Measurements from ENCODE around the gene SRGN. TPM values are rescaled to one million over a fixed set of nuclear protein-coding genes. Genes with fewer than 3 reads are reported as not detected.

The SRGN gene
- total and polyA plus RNA-seq, 2 of the 13 experiments (the other 11 are each of a cell fraction or from before 2014, with no cell fraction given) = 0.09 TPM; not detected in 1

DNA sequence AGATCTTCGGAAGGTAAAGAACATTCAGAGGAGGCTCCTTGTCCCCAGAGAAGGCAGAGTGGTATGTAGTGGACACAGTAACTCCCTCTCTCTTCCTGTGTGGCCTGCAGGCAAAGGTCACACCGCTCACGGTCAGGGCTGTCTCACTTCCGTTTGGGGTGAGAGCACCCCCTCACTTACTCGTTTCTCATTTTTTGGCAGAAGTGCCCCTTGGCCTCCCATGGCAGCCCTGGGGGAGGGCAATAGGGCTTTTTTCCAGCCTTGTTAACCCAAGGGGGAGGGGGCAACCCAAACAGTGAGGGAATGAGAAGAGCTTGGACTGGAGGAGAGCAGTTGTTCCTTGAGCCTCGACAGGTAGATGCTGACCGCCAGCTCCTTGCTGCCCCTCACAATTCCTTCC is 31.8 kb upstream of the SRGN start:
- peak; percentile 76 for ATAC-seq
- BruUV-seq (replicated peaks) = no TSS peak
- H4K20me1 ChIP-seq (ENCODE audit: insufficient read depth, low read length) = no peaks in the 10 kb centered on the region
- H3K4me2 ChIP-seq (ENCODE audit: low read depth, low read length) = peak overlapping the region; percentile 69
- peak; percentile 43 for FAIRE-seq
- peak overlapping the region; percentile 81 for H2AFZ ChIP-seq (ENCODE audit: low read length)
- in situ Hi-C loops (cut with HindIII; ENCODE audit: extremely low pct_ligation_motif_present, low pct_unique_long_range_greater_than_20kb) = no loop called here
- H3K27me3 ChIP-seq (ENCODE audit: control insufficient read depth in 1 of 2, insufficient read depth in 2 of 2, low read length in 2 of 2) = peaks cover 2 to 4% of the 10 kb centered on the region in 2 experiments; a peak in 1 of 5 replicates
- H3K9ac ChIP-seq (ENCODE audit: insufficient read depth, low read depth, low read length) = no peak overlapping the region
- ChIA-PET CTCF (ENCODE audit: low intra/inter-chr PET ratio, low total read pairs) (no interaction called here), POLR2A (no interaction called here)
- no peaks in the 10 kb centered on the region for H3K79me2 ChIP-seq (ENCODE audit: insufficient read depth, low read length)
- intact Hi-C loops (cut with micrococcal nuclease; ENCODE audit: unreplicated experiment) = no loop called here
- no peak for DNase-seq (ENCODE audit: low spot score)
- H3K9me3 ChIP-seq (ENCODE audit: low read length) = no peaks in the 10 kb centered on the region
- H3K27ac ChIP-seq (ENCODE audit: extremely low read length, insufficient read depth, low read length) = no peak overlapping the region
- WGBS (ENCODE audit: low lambda C conversion rate) = 22% methylated on average over 7 of the region's 7 CpGs
- peak overlapping the region; percentile 5 to 54 (median 23); a peak in 5 of 6 replicates for H3K4me3 ChIP-seq (replicated peaks in 1 of 3; ENCODE audit: insufficient read depth in 1 of 3, low read depth in 2 of 3, low read length in 3 of 3)
- no peaks in the 10 kb centered on the region for H3K36me3 ChIP-seq (replicated peaks in 1 of 2; ENCODE audit: control insufficient read depth in 1 of 2, insufficient read depth in 2 of 2, low read length in 2 of 2)
- H3K4me1 ChIP-seq (ENCODE audit: insufficient read depth, low read length) = peaks cover 37% of the 10 kb centered on the region
- TF ChIP-seq, protein P1, sequence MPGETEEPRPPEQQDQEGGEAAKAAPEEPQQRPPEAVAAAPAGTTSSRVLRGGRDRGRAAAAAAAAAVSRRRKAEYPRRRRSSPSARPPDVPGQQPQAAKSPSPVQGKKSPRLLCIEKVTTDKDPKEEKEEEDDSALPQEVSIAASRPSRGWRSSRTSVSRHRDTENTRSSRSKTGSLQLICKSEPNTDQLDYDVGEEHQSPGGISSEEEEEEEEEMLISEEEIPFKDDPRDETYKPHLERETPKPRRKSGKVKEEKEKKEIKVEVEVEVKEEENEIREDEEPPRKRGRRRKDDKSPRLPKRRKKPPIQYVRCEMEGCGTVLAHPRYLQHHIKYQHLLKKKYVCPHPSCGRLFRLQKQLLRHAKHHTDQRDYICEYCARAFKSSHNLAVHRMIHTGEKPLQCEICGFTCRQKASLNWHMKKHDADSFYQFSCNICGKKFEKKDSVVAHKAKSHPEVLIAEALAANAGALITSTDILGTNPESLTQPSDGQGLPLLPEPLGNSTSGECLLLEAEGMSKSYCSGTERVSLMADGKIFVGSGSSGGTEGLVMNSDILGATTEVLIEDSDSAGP (CRISPR knock-in tag; IDR thresholded peaks at IDR 0.05; ENCODE audit: borderline replicate concordance) = no peak
- peak; percentile 63 for TF ChIP-seq GABPB1 (CRISPR knock-in tag; IDR thresholded peaks at IDR 0.05)
- no peak for TF ChIP-seq SAFB2 (CRISPR knock-in tag; IDR thresholded peaks at IDR 0.05; ENCODE audit: borderline replicate concordance, low read depth)
- no peak for TF ChIP-seq ADNP (CRISPR knock-in tag; IDR thresholded peaks at IDR 0.05)
- no peak for TF ChIP-seq NONO (IDR thresholded peaks at IDR 0.05)
- no peak for TF ChIP-seq NONO (CRISPR knock-in tag; conservative IDR thresholded peaks at IDR 0.05)
- no peak for TF ChIP-seq ATM (IDR thresholded peaks at IDR 0.05; ENCODE audit: borderline replicate concordance)
- TF ChIP-seq, protein P2, sequence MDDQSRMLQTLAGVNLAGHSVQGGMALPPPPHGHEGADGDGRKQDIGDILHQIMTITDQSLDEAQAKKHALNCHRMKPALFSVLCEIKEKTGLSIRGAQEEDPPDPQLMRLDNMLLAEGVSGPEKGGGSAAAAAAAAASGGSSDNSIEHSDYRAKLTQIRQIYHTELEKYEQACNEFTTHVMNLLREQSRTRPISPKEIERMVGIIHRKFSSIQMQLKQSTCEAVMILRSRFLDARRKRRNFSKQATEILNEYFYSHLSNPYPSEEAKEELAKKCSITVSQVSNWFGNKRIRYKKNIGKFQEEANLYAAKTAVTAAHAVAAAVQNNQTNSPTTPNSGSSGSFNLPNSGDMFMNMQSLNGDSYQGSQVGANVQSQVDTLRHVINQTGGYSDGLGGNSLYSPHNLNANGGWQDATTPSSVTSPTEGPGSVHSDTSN (CRISPR knock-in tag; IDR thresholded peaks at IDR 0.05; ENCODE audit: borderline replicate concordance) = no peak
- TF ChIP-seq, protein P3, sequence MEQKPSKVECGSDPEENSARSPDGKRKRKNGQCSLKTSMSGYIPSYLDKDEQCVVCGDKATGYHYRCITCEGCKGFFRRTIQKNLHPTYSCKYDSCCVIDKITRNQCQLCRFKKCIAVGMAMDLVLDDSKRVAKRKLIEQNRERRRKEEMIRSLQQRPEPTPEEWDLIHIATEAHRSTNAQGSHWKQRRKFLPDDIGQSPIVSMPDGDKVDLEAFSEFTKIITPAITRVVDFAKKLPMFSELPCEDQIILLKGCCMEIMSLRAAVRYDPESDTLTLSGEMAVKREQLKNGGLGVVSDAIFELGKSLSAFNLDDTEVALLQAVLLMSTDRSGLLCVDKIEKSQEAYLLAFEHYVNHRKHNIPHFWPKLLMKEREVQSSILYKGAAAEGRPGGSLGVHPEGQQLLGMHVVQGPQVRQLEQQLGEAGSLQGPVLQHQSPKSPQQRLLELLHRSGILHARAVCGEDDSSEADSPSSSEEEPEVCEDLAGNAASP (CRISPR knock-in tag; IDR thresholded peaks at IDR 0.05; ENCODE audit: borderline replicate concordance) = 0 out of 2 replicates have a peak, but pooled peaks have one; percentile 27
- TF ChIP-seq PCBP2 (optimal IDR thresholded peaks at IDR 0.05; ENCODE audit: low read depth, low read length, poor library complexity, severe bottlenecking) = no peak
- TF ChIP-seq, protein P4, sequence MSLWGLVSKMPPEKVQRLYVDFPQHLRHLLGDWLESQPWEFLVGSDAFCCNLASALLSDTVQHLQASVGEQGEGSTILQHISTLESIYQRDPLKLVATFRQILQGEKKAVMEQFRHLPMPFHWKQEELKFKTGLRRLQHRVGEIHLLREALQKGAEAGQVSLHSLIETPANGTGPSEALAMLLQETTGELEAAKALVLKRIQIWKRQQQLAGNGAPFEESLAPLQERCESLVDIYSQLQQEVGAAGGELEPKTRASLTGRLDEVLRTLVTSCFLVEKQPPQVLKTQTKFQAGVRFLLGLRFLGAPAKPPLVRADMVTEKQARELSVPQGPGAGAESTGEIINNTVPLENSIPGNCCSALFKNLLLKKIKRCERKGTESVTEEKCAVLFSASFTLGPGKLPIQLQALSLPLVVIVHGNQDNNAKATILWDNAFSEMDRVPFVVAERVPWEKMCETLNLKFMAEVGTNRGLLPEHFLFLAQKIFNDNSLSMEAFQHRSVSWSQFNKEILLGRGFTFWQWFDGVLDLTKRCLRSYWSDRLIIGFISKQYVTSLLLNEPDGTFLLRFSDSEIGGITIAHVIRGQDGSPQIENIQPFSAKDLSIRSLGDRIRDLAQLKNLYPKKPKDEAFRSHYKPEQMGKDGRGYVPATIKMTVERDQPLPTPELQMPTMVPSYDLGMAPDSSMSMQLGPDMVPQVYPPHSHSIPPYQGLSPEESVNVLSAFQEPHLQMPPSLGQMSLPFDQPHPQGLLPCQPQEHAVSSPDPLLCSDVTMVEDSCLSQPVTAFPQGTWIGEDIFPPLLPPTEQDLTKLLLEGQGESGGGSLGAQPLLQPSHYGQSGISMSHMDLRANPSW (CRISPR knock-in tag; IDR thresholded peaks at IDR 0.05; ENCODE audit: borderline replicate concordance) = no peak
- no peak for TF ChIP-seq TRIM24 (CRISPR knock-in tag; IDR thresholded peaks at IDR 0.05)
- no peak for TF ChIP-seq REL (CRISPR knock-in tag; conservative IDR thresholded peaks at IDR 0.05)
- TF ChIP-seq, protein P5, sequence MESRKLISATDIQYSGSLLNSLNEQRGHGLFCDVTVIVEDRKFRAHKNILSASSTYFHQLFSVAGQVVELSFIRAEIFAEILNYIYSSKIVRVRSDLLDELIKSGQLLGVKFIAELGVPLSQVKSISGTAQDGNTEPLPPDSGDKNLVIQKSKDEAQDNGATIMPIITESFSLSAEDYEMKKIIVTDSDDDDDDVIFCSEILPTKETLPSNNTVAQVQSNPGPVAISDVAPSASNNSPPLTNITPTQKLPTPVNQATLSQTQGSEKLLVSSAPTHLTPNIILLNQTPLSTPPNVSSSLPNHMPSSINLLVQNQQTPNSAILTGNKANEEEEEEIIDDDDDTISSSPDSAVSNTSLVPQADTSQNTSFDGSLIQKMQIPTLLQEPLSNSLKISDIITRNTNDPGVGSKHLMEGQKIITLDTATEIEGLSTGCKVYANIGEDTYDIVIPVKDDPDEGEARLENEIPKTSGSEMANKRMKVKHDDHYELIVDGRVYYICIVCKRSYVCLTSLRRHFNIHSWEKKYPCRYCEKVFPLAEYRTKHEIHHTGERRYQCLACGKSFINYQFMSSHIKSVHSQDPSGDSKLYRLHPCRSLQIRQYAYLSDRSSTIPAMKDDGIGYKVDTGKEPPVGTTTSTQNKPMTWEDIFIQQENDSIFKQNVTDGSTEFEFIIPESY (CRISPR knock-in tag; IDR thresholded peaks at IDR 0.05) = 0 out of 2 replicates have a peak, but pooled peaks have one; percentile 15
